Common myeloid progenitor, CD34-positive (primary cell): Measurements from ENCODE around the gene AFAP1L2.

ENCODE experiments used
- CTCF ChIA-PET: fragments of 350-600 bp; sonication (Branson Sonifier 250); formaldehyde crosslinking; loops from one replicate; lab custom pipeline; 2021; ENCODE audit warnings: antibody characterized with exemption; lab: Charles Lee
- POLR2A ChIA-PET: fragments of 350-600 bp; sonication (Branson Sonifier 250); formaldehyde crosslinking; loops from one replicate; lab custom pipeline; 2021; ENCODE audit warnings: antibody characterized with exemption; lab: Charles Lee
- DNase-seq, 3 donors: peaks; one replicate each; pipeline versions ENCODE4 v3.0.0 to v3.0.0-alpha.2; 2013
- H3K27ac ChIP-seq, 2 experiments: 1 replicate in 1 of 2; 2 replicates in 1 of 2; pipeline ENCODE4 v1.7.0; 2013; ENCODE audit warnings: inconsistent platforms in 2 of 2, low read length in 2 of 2, mild to moderate bottlenecking in 2 of 2, low read depth in 1 of 2, moderate library complexity in 1 of 2; ENCODE audit not compliant: severe bottlenecking in 2 of 2, insufficient read depth in 1 of 2, poor library complexity in 1 of 2
- H3K27me3 ChIP-seq, 5 experiments: replicated peaks in 2 of 5; 1 replicate in 3 of 5; 2 replicates in 2 of 5; pipeline versions ENCODE4 v1.6.1 to v1.7.0; 2013; ENCODE audit warnings: low read length in 4 of 5, mild to moderate bottlenecking in 2 of 5, moderate library complexity in 2 of 5, inconsistent platforms in 1 of 5; ENCODE audit not compliant: insufficient read depth in 5 of 5, control insufficient read depth in 4 of 5
- H3K36me3 ChIP-seq, 4 experiments: 1 replicate in 2 of 4; 2 replicates in 2 of 4; pipeline versions ENCODE4 v1.6.1 to v1.7.0; 2013; ENCODE audit warnings: low read length in 3 of 4, control low read depth in 1 of 4, mild to moderate bottlenecking in 1 of 4; ENCODE audit not compliant: control insufficient read depth in 4 of 4, insufficient read depth in 4 of 4
- H3K4me1 ChIP-seq, 4 experiments: 1 replicate in 3 of 4; 2 replicates in 1 of 4; pipeline versions ENCODE4 v1.6.1 to v1.7.1; 2013; ENCODE audit warnings: low read length in 3 of 4, mild to moderate bottlenecking in 3 of 4, control low read depth in 1 of 4, inconsistent platforms in 1 of 4, moderate library complexity in 1 of 4; ENCODE audit not compliant: control insufficient read depth in 4 of 4, insufficient read depth in 4 of 4; ENCODE audit errors: control extremely low read depth in 1 of 4
- H3K4me3 ChIP-seq, 7 experiments: 1 replicate in 4 of 7; 2 replicates in 3 of 7; pipeline versions ENCODE4 v1.5.1 to v1.7.0; 2013; ENCODE audit warnings: mild to moderate bottlenecking in 7 of 7, low read length in 6 of 7, moderate library complexity in 6 of 7, inconsistent platforms in 2 of 7, low read depth in 2 of 7, control low read depth in 1 of 7; ENCODE audit not compliant: insufficient read depth in 4 of 7, control insufficient read depth in 1 of 7; ENCODE audit errors: extremely low read depth in 1 of 7
- H3K9me3 ChIP-seq, 5 experiments: 1 replicate in 4 of 5; 2 replicates in 1 of 5; pipeline versions ENCODE4 v1.6.1 to v1.7.1; 2013; ENCODE audit warnings: low read length in 4 of 5, mild to moderate bottlenecking in 2 of 5, inconsistent platforms in 1 of 5, low read depth in 1 of 5, moderate library complexity in 1 of 5; ENCODE audit not compliant: control insufficient read depth in 4 of 5, insufficient read depth in 2 of 5; ENCODE audit errors: control extremely low read depth in 1 of 5
- WGBS: methylation state at CpG from one replicate; pipeline ENCODE4 v1.1.5; 2013; ENCODE audit not compliant: insufficient coverage; 5-methylcytosine and 5-hydroxymethylcytosine counted together

AFAP1L2 gene

GRCh38 chr10:114384181-114384580, 20.1 kb downstream of the AFAP1L2 start:
- Histone ChIP-seq H3K27me3 (no peaks in the 10 kb centered on the region), H3K27ac (no peak overlapping the region), H3K9me3 (no peaks in the 10 kb centered on the region), H3K36me3 (no peaks in the 10 kb centered on the region), H3K4me3 (no peak overlapping the region), H3K4me1 (no peaks in the 10 kb centered on the region)
- WGBS, result 94% methylated on average over 7 of the region's 9 CpGs
- CTCF ChIA-PET, result no interaction called here
- no peak for DNase-seq
- POLR2A ChIA-PET, result no interaction called here

GRCh38 chr10:114380797-114381196, 23.5 kb downstream of the AFAP1L2 start:
- no peaks in the 10 kb centered on the region for H3K36me3 ChIP-seq
- no peaks in the 10 kb centered on the region for H3K27me3 ChIP-seq
- H3K4me3 ChIP-seq, result no peak overlapping the region
- WGBS, result no CpG with 5 or more reads among the region's 5 CpGs
- ChIA-PET CTCF (interaction anchor here (1.7 kb wide), 1 partner anchor 49 kb away, joined by 4 read pairs; no protein-coding TSS in a partner anchor), POLR2A (interaction anchor here (0.6 kb wide), 1 partner anchor 87 kb away, joined by 4 read pairs; no protein-coding TSS in a partner anchor)
- no peak for DNase-seq
- no peaks in the 10 kb centered on the region for H3K4me1 ChIP-seq
- H3K9me3 ChIP-seq, result no peaks in the 10 kb centered on the region
- H3K27ac ChIP-seq, result no peak overlapping the region

- ChIA-PET POLR2A (no interaction called here), CTCF (no interaction called here)
- Histone ChIP-seq H3K4me1 (no peaks in the 10 kb centered on the region), H3K4me3 (no peak overlapping the region), H3K27ac (no peak overlapping the region), H3K27me3 (no peaks in the 10 kb centered on the region), H3K9me3 (no peaks in the 10 kb centered on the region), H3K36me3 (no peaks in the 10 kb centered on the region)
- WGBS, result 100% methylated on average over 1 of the region's 1 CpG
- DNase-seq, result no peak
Measured at GRCh38 chr10:114380060-114380459, 24.2 kb downstream of the AFAP1L2 start.

GRCh38 chr10:114379631-114380041, 24.7 kb downstream of the AFAP1L2 start:
- no peak overlapping the region for H3K27ac ChIP-seq
- no peak overlapping the region for H3K4me3 ChIP-seq
- H3K4me1 ChIP-seq, result no peaks in the 10 kb centered on the region
- H3K27me3 ChIP-seq, result no peaks in the 10 kb centered on the region
- no peaks in the 10 kb centered on the region for H3K9me3 ChIP-seq
- DNase-seq, result no peak
- WGBS, result 92% methylated on average over 2 of the region's 4 CpGs
- POLR2A ChIA-PET, result no interaction called here
- CTCF ChIA-PET, result no interaction called here
- H3K36me3 ChIP-seq, result no peaks in the 10 kb centered on the region

GRCh38 chr10:114376523-114376922, 27.8 kb downstream of the AFAP1L2 start:
- H3K27me3 ChIP-seq, result no peaks in the 10 kb centered on the region
- no peaks in the 10 kb centered on the region for H3K4me1 ChIP-seq
- no peaks in the 10 kb centered on the region for H3K9me3 ChIP-seq
- WGBS, result 83% methylated on average over 2 of the region's 2 CpGs
- ChIA-PET CTCF (no interaction called here), POLR2A (no interaction called here)
- H3K27ac ChIP-seq, result no peak overlapping the region
- no peak overlapping the region for H3K4me3 ChIP-seq
- H3K36me3 ChIP-seq, result no peaks in the 10 kb centered on the region
- no peak for DNase-seq

GRCh38 chr10:114375047-114375446, 29.3 kb downstream of the AFAP1L2 start:
- no peaks in the 10 kb centered on the region for H3K4me1 ChIP-seq
- H3K27ac ChIP-seq, result no peak overlapping the region
- DNase-seq, result no peak
- H3K36me3 ChIP-seq, result no peaks in the 10 kb centered on the region
- no peaks in the 10 kb centered on the region for H3K9me3 ChIP-seq
- no peak overlapping the region for H3K4me3 ChIP-seq
- CTCF ChIA-PET, result interaction anchor here (2.4 kb wide), 1 partner anchor 14 kb away, joined by 10 read pairs; no protein-coding TSS in a partner anchor
- POLR2A ChIA-PET, result no interaction called here
- WGBS, result 100% methylated on average over 1 of the region's 3 CpGs
- no peaks in the 10 kb centered on the region for H3K27me3 ChIP-seq

GRCh38 chr10:114374053-114374791, 30.1 kb downstream of the AFAP1L2 start:
- POLR2A ChIA-PET, result no interaction called here
- WGBS, result 96% methylated on average over 12 of the region's 15 CpGs

More at GRCh38 chr10:114374053-114374791, 30.1 kb downstream of the AFAP1L2 start:
- no peaks in the 10 kb centered on the region for H3K36me3 ChIP-seq
- H3K4me1 ChIP-seq, result peaks cover 0 to 4% (median 1%) of the 10 kb centered on the region in 4 experiments
- no peaks in the 10 kb centered on the region for H3K27me3 ChIP-seq
- no peaks in the 10 kb centered on the region for H3K9me3 ChIP-seq
- no peak for DNase-seq
- CTCF ChIA-PET, result interaction anchor here (1.2 to 2.4 kb wide), 2 partner anchors 14 to 70 kb away, joined by 3 to 10 read pairs; no protein-coding TSS in a partner anchor
- no peak overlapping the region for H3K27ac ChIP-seq
- no peak overlapping the region for H3K4me3 ChIP-seq
